Right cardiac atrium (tissue), 5 donors: ENCODE measurements around the gene ITGB6. TPM values are rescaled to one million over a fixed set of nuclear protein-coding genes. Genes with fewer than 3 reads are reported as not detected.

Experiments
- ATAC-seq, 2 donors: fragments of 200-7000 bp; cut with Tn5 transposase; one replicate each; pipeline versions ENCODE4 v1.8.0 to v1.9.1; 2020; ENCODE audit warnings: moderate library complexity in 2 of 2, mild to moderate bottlenecking in 1 of 2
- DNase-seq, 3 donors: peaks; one replicate each; pipeline ENCODE4 v3.0.0-alpha.2; 2020
- H3K27ac ChIP-seq: one replicate; pipeline ENCODE4 v1.5.1; 2013; ENCODE audit warnings: mild to moderate bottlenecking, low read length, control low read depth, moderate library complexity
- H3K27me3 ChIP-seq: one replicate; pipeline ENCODE4 v1.6.1; 2013; ENCODE audit not compliant: control insufficient read depth, insufficient read depth
- H3K4me1 ChIP-seq: one replicate; pipeline ENCODE4 v1.6.1; 2013; ENCODE audit warnings: low read length; ENCODE audit not compliant: control insufficient read depth, insufficient read depth
- H3K4me3 ChIP-seq: one replicate; pipeline ENCODE4 v1.5.1; 2013; ENCODE audit warnings: low read length, control low read depth
- H3K9me3 ChIP-seq: one replicate; pipeline ENCODE4 v1.6.1; 2013; ENCODE audit warnings: low read length; ENCODE audit not compliant: control insufficient read depth
- WGBS: extraction: QIAGEN DNeasy Blood & Tissue Kit; methylation state at CpG from one replicate; pipeline ENCODE4 v1.1.7; 2013; 5-methylcytosine and 5-hydroxymethylcytosine counted together
- intact Hi-C, 4 donors: fragments of 100-400 bp; cut with DNase I; formaldehyde crosslinking; loops; one replicate each; pipeline versions ENCODE4 v1.11.0 to v1.14.0; 2022 to 2023
- polyA plus RNA-seq: library from polyadenylated mRNA; stranded (reverse); fragments of 200-250 nt; gene quantifications from one replicate; pipeline ENCODE4 v1.2.3, GENCODE V29; 2013
- total RNA-seq, 4 donors: library from RNA; stranded (reverse); fragmentation: NEBNext Ultra II Directional; extraction: Animal tissue kit (Norgen Biotek cat#: 25700); gene quantifications; one replicate each; pipeline ENCODE4 v1.2.1, GENCODE V29; 2021
- donor health status: healthy with polysubstance abuse.
- donor health status: DM: no; HTN: yes; CAD: no.
- donor health status: DM: no; HTN: no; CAD: no.
- donor health status: DM: no; HTN: yes; CAD: no; lungs with severe emphysema.
- donor health status: DM: yes; HTN: yes; CAD: no.

ITGB6 gene
- total and polyA plus RNA-seq, 5 donors, result 0.32 to 2.2 (median 1.3) TPM

- ATAC-seq (no peak), DNase-seq (no peak)
- Histone ChIP-seq H3K4me1 (no peaks in the 10 kb centered on the region), H3K27me3 (no peaks in the 10 kb centered on the region), H3K4me3 (no peak overlapping the region), H3K27ac (no peak overlapping the region), H3K9me3 (no peaks in the 10 kb centered on the region)
- 91% methylated on average over 8 of the region's 8 CpGs for WGBS
- intact Hi-C loops, result no loop called here
Measured at GRCh38 chr2:160175169-160176134, 24.6 kb downstream of the ITGB6 start.

DNA sequence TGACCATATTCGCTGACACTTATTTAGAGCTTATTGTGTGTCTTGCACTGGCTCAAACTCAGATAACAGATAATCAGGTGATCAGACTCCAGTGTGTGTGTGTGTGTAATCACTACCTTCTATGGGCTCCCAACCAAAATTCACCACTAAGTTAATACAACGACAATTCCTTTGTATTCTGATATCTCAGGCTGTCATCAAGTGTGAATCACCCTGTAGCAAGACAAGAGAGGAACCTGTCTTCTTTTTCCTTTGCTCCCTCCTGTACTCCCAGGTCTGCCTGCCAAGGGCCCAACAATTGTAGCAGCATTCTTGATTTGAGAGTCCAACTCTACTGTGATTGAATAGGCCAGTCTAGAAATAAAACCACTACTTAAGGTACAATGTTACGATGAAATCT is 25.8 kb downstream of the ITGB6 start:
- Histone ChIP-seq H3K27ac (no peak overlapping the region), H3K4me3 (no peak overlapping the region), H3K4me1 (no peaks in the 10 kb centered on the region), H3K27me3 (no peaks in the 10 kb centered on the region), H3K9me3 (no peaks in the 10 kb centered on the region)
- DNase-seq, result no peak
- ATAC-seq, result no peak
- WGBS, result 84% methylated on average over 3 of the region's 3 CpGs
- intact Hi-C loops, result no loop called here

DNA sequence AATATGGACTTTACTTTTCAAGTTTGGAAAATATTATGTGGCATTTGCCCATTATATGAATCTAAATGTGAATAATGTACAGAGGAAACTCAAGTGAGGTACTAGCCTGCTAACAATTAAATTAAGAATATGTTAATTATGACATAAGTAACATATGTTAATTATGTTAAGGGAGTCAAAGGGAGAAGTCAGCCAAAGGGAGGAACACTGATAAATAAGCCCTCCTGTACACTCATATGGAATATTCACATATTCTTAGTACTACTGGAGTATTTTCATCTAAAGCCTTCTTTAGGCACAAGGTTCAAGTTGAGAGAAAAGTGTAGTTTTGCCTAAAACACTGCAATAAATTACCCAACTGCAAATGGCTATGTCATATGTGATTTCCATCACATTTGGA is 30.1 kb downstream of the ITGB6 start:
- H3K4me3 ChIP-seq, result no peak overlapping the region
- no peaks in the 10 kb centered on the region for H3K9me3 ChIP-seq
- DNase-seq, result no peak
- ATAC-seq, result no peak
- no peaks in the 10 kb centered on the region for H3K4me1 ChIP-seq
- no peaks in the 10 kb centered on the region for H3K27me3 ChIP-seq
- intact Hi-C loops, result no loop called here
- no peak overlapping the region for H3K27ac ChIP-seq

DNA sequence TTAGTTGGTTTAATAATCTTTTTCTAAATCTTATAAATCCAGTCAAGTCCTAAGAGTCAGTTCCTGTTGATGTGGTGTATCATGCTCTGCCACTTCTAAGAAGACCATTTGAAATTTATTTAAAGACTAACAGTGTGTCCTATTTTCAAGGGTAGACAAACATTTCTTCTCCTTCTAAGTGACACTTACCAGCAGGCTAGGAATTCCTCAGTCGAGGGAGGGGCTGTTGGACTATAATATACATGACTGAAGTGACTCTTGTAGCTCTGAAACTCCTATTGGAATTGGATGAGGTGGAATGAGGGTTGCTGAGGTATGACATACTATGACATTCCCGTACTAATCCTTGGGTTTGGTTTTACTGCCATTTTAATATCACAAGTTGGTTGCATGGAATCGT is 30.6 kb downstream of the ITGB6 start:
- WGBS, result 79% methylated on average over 3 of the region's 3 CpGs
- Histone ChIP-seq H3K4me1 (no peaks in the 10 kb centered on the region), H3K4me3 (no peak overlapping the region), H3K27ac (no peak overlapping the region), H3K27me3 (no peaks in the 10 kb centered on the region), H3K9me3 (no peaks in the 10 kb centered on the region)
- ATAC-seq, result no peak
- DNase-seq, result no peak
- intact Hi-C loops, result no loop called here

GRCh38 chr2:160168878-160169277 is 31.2 kb downstream of the ITGB6 start:
- H3K27me3 ChIP-seq, result no peaks in the 10 kb centered on the region
- no peak overlapping the region for H3K4me3 ChIP-seq
- DNase-seq (no peak), ATAC-seq (no peak)
- 94% methylated on average over 3 of the region's 3 CpGs for WGBS
- H3K4me1 ChIP-seq, result no peaks in the 10 kb centered on the region
- H3K9me3 ChIP-seq, result no peaks in the 10 kb centered on the region
- intact Hi-C loops, result no loop called here
- H3K27ac ChIP-seq, result no peak overlapping the region

GRCh38 chr2:160167089-160167740 is 32.9 kb downstream of the ITGB6 start:
- Histone ChIP-seq H3K27ac (no peak overlapping the region), H3K4me1 (no peaks in the 10 kb centered on the region), H3K27me3 (no peaks in the 10 kb centered on the region), H3K4me3 (no peak overlapping the region), H3K9me3 (no peaks in the 10 kb centered on the region)
- intact Hi-C loops, result no loop called here
- DNase-seq (no peak), ATAC-seq (no peak)
- 89% methylated on average over 12 of the region's 12 CpGs for WGBS

DNA sequence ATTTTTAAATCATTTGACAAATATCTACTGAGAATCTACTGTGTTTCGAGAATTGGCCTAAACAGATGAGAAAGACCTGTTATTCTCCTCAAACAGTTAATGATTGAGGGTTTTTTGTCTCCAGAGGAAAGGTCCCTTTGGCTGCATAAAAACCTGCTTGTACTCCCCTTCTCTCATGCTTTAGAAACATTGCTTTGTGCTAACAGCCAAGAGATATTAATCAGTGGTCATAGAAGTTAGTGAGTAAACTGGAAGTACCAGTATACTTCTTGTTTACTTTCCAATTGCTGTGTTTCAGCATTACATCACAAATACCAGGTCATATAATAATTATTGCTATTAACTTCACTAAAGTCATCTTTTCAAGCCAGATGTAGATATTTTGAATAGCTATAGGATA is 34.1 kb downstream of the ITGB6 start:
- H3K4me3 ChIP-seq, result no peak overlapping the region
- H3K27ac ChIP-seq, result no peak overlapping the region
- H3K4me1 ChIP-seq, result no peaks in the 10 kb centered on the region
- no peak for DNase-seq
- no peaks in the 10 kb centered on the region for H3K27me3 ChIP-seq
- no peaks in the 10 kb centered on the region for H3K9me3 ChIP-seq
- WGBS, result 91% methylated on average over 1 of the region's 1 CpG
- intact Hi-C loops, result no loop called here
- ATAC-seq, result no peak

DNA sequence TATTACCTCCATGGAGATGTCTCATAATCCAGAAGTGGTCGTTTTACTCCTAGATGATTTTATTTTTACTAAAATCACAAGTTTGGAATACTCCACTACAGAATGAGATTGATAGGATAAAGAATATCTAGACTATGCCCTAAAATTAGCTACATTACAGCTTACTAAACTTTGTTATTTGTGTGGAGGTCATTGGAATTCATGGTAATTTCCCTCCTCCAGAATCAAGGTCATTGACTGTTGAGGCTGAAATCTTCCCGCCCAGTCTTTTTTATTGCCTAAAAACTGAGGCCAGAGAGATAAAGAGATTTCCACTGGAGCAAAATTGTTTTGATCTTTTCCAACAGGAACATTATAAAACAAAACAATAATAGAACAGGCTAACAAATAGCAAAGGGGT is 35.0 kb downstream of the ITGB6 start:
- DNase-seq (no peak), ATAC-seq (no peak)
- Histone ChIP-seq H3K27ac (no peak overlapping the region), H3K4me3 (no peak overlapping the region), H3K9me3 (no peaks in the 10 kb centered on the region), H3K27me3 (no peaks in the 10 kb centered on the region), H3K4me1 (no peaks in the 10 kb centered on the region)
- intact Hi-C loops, result no loop called here
- WGBS, result 55% methylated on average over 2 of the region's 2 CpGs

DNA sequence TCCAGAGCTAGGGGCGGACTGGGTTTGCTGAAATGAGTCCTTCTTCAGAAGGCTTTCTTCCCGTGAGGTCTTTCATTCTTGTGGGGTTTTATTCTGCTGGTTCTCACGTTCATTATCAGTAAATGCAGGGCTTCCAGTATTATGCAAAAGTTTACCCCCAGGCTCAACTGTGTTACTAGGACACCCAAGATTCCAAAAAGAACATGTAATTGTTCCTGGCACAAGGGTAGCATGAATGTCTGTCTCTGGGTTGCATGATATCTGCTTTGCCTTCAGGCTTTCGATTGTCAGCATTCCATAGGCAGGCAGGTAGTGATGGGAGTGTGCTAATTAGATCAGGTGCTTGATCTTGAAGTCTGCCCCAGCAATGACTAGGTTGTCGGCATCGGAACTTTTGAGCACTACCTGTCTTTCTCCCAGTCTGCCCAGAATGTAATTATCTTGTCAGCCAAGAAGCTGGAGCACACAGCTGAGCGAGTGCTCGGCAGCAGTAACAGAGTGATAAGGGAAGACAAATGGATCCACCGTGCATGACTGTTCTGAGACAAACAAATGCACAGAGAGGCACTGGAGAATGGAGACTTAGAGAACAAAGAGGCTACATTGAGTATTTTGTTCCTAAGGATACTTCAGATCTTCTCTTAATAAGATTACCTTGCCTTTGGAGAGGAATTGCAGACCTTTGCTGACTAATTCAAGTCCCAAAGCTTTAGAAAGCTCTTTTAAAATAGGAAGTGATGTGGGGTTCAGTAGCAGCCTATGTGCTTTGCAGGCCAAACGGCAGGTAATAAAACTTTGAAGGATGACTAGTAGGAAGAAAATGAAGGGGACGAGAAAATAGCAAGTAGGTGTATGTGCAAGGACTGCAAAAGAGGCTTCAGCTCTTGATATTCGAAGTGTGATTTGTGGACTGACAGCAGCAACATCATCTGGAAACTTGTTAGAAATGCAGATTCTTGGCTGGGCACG is 41.9 kb downstream of the ITGB6 start:
- no peaks in the 10 kb centered on the region for H3K4me1 ChIP-seq
- intact Hi-C loops, result no loop called here
- DNase-seq (no peak), ATAC-seq (peak; percentile 75 to 80)
- WGBS, result 44% methylated on average over 13 of the region's 13 CpGs
- H3K9me3 ChIP-seq, result no peaks in the 10 kb centered on the region
- H3K27ac ChIP-seq, result no peak overlapping the region
- no peaks in the 10 kb centered on the region for H3K27me3 ChIP-seq
- H3K4me3 ChIP-seq, result no peak overlapping the region

DNA sequence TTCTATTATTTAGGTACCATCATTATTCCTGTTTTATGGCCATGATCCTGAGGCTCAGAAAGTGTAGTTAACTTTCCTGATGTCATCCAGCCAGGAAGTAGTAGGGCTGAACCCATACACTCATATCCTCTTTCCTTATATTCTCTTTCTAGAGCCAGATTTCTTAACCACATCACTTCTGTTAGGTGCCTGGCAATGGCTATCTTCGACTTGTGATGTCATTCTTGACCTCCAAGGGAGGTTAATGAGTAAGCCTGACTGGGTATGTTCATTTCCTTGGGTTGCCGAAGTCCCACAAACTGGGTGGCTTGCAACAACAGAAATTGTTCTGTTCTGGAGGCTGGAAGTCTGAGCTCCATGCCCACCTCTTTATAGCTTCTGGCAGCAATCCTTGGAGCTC is 43.4 kb downstream of the ITGB6 start:
- Histone ChIP-seq H3K4me1 (no peaks in the 10 kb centered on the region), H3K9me3 (no peaks in the 10 kb centered on the region), H3K27ac (no peak overlapping the region), H3K4me3 (no peak overlapping the region), H3K27me3 (no peaks in the 10 kb centered on the region)
- DNase-seq, result no peak
- intact Hi-C loops, result no loop called here
- peak in 1 of 2 donors; percentile 61 for ATAC-seq
- WGBS, result 74% methylated on average over 2 of the region's 2 CpGs

DNA sequence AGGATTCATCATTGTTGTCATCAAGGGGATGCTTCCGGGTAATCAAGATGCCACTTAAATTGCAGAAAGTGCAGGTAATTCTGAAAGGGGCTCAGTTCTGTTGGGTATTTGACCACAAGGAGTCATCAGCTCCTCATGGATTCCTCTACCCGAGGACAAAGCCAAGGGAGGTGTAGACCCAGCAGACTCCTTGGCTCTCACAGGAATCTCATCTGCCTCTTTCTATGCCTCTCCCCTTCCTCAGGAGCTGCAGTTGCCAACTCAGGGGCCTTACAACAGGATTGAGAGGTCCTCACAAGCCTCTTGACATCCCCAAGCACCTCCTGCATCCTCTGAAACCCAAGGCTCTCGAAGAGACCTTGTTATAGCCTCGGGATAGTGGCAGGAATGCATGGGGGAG is 44.0 kb downstream of the ITGB6 start:
- no peak for DNase-seq
- Histone ChIP-seq H3K4me3 (no peak overlapping the region), H3K4me1 (no peaks in the 10 kb centered on the region), H3K9me3 (no peaks in the 10 kb centered on the region), H3K27me3 (no peaks in the 10 kb centered on the region), H3K27ac (no peak overlapping the region)
- intact Hi-C loops, result no loop called here
- WGBS, result 92% methylated on average over 4 of the region's 4 CpGs
- no peak for ATAC-seq
